ENCODE measurements around the gene SMC4.

SMC4 gene

DNA sequence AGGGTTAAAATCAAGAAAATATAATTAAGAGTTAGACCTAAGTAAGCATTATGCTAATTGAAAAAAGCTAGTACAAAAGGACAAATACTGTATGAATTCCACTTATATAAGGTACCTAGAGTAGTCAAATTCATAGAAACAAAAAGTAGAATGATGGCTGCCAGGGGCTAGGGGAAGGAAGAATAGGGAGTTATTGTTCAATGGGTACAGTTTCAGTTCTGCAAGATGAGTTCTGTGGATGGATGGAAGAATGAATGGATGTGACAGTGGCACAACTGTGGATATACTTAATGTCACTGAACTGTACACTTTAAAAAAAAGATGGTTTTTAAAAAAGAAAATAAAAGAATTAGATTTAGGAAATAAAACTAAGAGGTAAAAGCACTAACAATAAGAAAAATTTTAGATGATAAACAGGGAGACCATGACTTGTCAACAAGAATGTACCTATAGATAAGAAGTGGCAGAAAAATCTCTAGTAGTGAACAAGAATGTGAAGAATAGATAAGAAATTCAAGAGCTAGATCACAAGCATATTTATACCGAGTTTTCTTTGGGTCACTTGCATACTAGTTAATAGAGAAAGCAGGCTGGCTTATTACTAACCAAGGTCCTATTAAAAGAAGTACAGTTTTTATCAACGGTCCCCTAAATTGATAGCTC is 6.0 kb upstream of the SMC4 start:
- H3K27ac ChIP-seq, result no peak overlapping the region
- CTCF ChIA-PET, result no interaction called here
- DNase-seq (ENCODE audit: low spot score), result no peak
- POLR2A ChIA-PET (ENCODE audit: low non-redundant PET), result no interaction called here
- TF ChIP-seq, protein P1, sequence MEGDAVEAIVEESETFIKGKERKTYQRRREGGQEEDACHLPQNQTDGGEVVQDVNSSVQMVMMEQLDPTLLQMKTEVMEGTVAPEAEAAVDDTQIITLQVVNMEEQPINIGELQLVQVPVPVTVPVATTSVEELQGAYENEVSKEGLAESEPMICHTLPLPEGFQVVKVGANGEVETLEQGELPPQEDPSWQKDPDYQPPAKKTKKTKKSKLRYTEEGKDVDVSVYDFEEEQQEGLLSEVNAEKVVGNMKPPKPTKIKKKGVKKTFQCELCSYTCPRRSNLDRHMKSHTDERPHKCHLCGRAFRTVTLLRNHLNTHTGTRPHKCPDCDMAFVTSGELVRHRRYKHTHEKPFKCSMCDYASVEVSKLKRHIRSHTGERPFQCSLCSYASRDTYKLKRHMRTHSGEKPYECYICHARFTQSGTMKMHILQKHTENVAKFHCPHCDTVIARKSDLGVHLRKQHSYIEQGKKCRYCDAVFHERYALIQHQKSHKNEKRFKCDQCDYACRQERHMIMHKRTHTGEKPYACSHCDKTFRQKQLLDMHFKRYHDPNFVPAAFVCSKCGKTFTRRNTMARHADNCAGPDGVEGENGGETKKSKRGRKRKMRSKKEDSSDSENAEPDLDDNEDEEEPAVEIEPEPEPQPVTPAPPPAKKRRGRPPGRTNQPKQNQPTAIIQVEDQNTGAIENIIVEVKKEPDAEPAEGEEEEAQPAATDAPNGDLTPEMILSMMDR (conservative IDR thresholded peaks at IDR 0.05; ENCODE audit: low read depth), result no peak

DNA sequence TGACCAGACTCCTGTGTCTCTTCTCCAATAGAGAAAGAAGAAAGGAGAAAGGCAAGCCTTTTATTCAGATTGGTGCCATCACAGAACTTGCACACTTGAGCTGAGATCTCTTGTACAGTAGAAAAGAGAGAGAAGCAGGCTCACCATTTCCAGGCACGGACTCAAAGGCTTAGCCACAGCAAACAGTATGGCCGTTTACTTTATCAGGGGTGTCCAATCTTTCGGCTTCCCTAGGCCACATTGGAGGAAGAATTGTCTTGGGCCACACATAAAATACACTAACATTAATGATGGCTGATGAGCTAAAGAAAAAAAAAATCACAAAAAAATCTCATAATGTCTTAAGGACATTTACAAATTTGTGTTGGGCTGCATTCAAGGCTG is 5.4 kb upstream of the SMC4 start:
- ChIA-PET POLR2A (ENCODE audit: low non-redundant PET) (no interaction called here), CTCF (no interaction called here)
- no peak overlapping the region for H3K27ac ChIP-seq
- no peak for DNase-seq (ENCODE audit: low spot score)
- TF ChIP-seq, protein P1 (conservative IDR thresholded peaks at IDR 0.05; ENCODE audit: low read depth), result no peak

DNA sequence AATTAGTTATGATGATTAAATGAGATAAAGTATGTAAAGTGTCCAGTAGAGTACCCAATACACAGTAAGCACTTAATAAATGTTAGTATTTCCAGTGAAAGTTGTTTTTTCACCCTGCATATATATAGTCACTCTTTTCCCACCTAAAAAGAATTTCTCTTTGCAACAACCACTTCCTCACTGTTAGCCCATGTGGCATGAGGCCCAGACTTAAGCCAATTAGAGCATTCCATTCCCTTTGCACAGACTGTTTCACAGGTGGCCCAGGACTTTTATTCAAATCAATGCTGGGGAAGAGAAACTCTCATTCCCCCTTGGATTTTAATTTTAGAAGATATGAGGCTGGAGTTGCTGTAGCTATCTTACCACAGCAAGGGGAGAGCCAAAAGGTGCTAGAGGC is 4.2 kb upstream of the SMC4 start:
- H3K27ac ChIP-seq, result no peak overlapping the region
- ChIA-PET CTCF (interaction anchor here (0.6 kb wide), 1 partner anchor 401 kb away, joined by 4 read pairs; no protein-coding TSS in a partner anchor), POLR2A (ENCODE audit: low non-redundant PET) (no interaction called here)
- DNase-seq (ENCODE audit: low spot score), result no peak
- TF ChIP-seq, protein P1 (conservative IDR thresholded peaks at IDR 0.05; ENCODE audit: low read depth), result no peak

DNA sequence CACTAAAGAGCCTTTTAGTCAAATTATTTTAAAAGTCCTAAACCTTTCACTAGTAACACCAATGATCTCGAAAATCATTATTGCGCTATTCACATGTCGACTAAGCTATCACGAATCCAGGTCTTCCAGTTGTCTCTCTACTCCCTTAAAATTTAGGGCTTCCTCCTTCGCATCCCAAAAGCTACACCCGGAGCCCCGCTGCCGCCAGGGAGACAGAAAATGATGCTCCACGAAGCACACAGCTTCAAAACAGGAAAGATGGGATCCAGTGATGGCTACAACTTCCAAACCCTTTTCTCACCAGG is 678 bp upstream of the SMC4 start:
- TF ChIP-seq, protein P1 (conservative IDR thresholded peaks at IDR 0.05; ENCODE audit: low read depth), result no peak
- ChIA-PET CTCF (interaction anchor here (1.6 kb wide), 1 partner anchor 15 kb away, joined by 8 read pairs; no protein-coding TSS in a partner anchor), POLR2A (ENCODE audit: low non-redundant PET) (no interaction called here)
- H3K27ac ChIP-seq, result peak overlapping the region; percentile 98
- no peak for DNase-seq (ENCODE audit: low spot score)

DNA sequence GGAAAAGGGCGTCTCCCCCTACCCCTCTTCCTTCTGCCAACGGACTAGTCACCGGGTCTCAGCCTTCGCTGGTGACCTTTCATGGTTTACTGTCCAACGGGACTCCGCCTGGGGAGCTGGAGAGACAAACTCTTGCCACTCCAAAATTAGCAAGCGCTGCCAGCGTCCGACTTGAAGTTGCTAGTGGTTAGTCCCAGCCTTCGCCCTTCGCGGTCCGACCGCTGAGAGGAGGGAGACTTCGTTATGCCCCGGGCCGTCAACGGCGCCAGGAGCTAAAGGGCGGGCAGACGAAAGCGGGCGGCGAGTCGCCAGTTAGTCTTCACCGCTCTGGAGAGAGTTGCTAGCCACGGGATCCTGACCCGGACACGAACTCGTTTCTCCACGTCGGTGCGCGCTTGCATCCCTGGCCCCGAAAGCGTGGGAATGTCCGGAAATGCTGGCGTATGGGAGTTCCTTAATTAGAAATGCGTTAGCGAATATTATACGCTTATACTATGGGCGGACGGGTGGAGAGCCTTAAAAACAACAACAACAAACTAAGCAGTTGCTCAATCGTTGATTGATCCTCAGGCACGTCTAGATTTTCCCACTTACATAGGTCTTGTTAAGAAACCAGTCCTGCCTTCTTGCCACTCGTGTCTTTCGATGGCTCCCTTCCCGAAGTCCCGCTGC is 716 bp downstream of the SMC4 start:
- CTCF ChIA-PET, result interaction anchor here (0.6 to 1.6 kb wide), 3 partner anchors 13 to 1024 kb away, joined by 3 to 8 read pairs (median 3); no protein-coding TSS in a partner anchor
- TF ChIP-seq, protein P1 (conservative IDR thresholded peaks at IDR 0.05; ENCODE audit: low read depth), result no peak
- DNase-seq (ENCODE audit: low spot score), result no peak

DNA sequence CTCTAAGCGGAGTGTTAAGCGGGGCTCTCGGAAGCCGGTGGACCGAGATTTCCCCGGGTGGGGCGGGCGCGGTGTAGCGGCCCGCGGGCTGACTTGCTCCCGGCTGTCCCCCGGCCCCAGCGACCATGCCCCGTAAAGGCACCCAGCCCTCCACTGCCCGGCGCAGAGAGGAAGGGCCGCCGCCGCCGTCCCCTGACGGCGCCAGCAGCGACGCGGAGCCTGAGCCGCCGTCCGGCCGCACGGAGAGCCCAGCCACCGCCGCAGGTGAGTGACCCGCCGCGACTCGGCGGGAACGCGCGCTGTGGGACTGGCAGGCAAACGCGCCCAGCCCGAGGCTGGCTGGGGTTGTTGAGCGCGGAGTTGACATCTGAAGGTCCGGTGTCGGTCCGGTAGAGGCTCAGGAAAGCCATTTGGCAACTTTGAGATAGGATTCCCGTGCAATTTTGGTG is 1.3 kb downstream of the SMC4 start:
- ChIA-PET POLR2A (ENCODE audit: low non-redundant PET) (no interaction called here), CTCF (interaction anchor here (0.6 kb wide), 1 partner anchor 44 kb away, joined by 3 read pairs; no protein-coding TSS in a partner anchor)
- TF ChIP-seq, protein P1 (conservative IDR thresholded peaks at IDR 0.05; ENCODE audit: low read depth), result no peak
- peak overlapping the region; percentile 98 for H3K27ac ChIP-seq
- no peak for DNase-seq (ENCODE audit: low spot score)

More for the DNA sequence above, 716 bp downstream of the SMC4 start:
- POLR2A ChIA-PET (ENCODE audit: low non-redundant PET), result no interaction called here
- peak overlapping the region; percentile 98 for H3K27ac ChIP-seq

Measured in RWPE1 (cell line).